Suppressor macrophage treated with lipopolysaccharide for 4 hours (primary cell): ENCODE measurements around the gene FUCA1.
"Not testable (repeated sequence)": the region's sequence is repeated elsewhere in the genome, so short reads cannot be mapped to it uniquely, and the experiment has no call there.

Source experiments
- DNase-seq: peaks from one replicate; pipeline ENCODE4 v3.0.0-alpha.2; 2020

Gene FUCA1

GRCh38 chr1:23895082-23895481, 27.0 kb upstream of the FUCA1 start:
- DNase-seq, result peak; percentile 83

- DNase-seq, result no peak
Observed at GRCh38 chr1:23889074-23889473, 21.0 kb upstream of the FUCA1 start.

- no peak for DNase-seq
Observed at GRCh38 chr1:23885222-23885621, 17.1 kb upstream of the FUCA1 start.

GRCh38 chr1:23882746-23883145, 14.7 kb upstream of the FUCA1 start:
- DNase-seq, result no peak

- DNase-seq, result no peak
Observed at GRCh38 chr1:23879809-23880208, 11.7 kb upstream of the FUCA1 start.

- no peak for DNase-seq
Observed at GRCh38 chr1:23878668-23879067, 10.6 kb upstream of the FUCA1 start.

- no peak for DNase-seq
Observed at GRCh38 chr1:23875382-23875781, 7.3 kb upstream of the FUCA1 start.

- no peak for DNase-seq
Observed at GRCh38 chr1:23872421-23872820, 4.3 kb upstream of the FUCA1 start.

GRCh38 chr1:23869051-23869450, 961 bp upstream of the FUCA1 start:
- DNase-seq, result peak; percentile 42

- DNase-seq, result no peak
Observed at GRCh38 chr1:23868557-23869016, 497 bp upstream of the FUCA1 start.

- no peak for DNase-seq
Observed at GRCh38 chr1:23867542-23867894, 572 bp downstream of the FUCA1 start.

- peak; percentile 76 for DNase-seq
Observed at GRCh38 chr1:23865543-23865930, 2.6 kb downstream of the FUCA1 start.

GRCh38 chr1:23864801-23865542, 3.1 kb downstream of the FUCA1 start:
- no peak for DNase-seq

- no peak for DNase-seq
Observed at GRCh38 chr1:23862640-23863039, 5.5 kb downstream of the FUCA1 start.

GRCh38 chr1:23854568-23854967, 13.5 kb downstream of the FUCA1 start:
- peak; percentile 16 for DNase-seq

- DNase-seq, result not testable (repeated sequence)
Observed at GRCh38 chr1:23853124-23853523, 15.0 kb downstream of the FUCA1 start.

- not testable (repeated sequence) for DNase-seq
Observed at GRCh38 chr1:23851406-23851805, 16.7 kb downstream of the FUCA1 start.

- no peak for DNase-seq
Observed at GRCh38 chr1:23848673-23849616, 19.1 kb downstream of the FUCA1 start.

- DNase-seq, result not testable (repeated sequence)
Observed at GRCh38 chr1:23847482-23848095, 20.5 kb downstream of the FUCA1 start.

GRCh38 chr1:23845163-23845562, 22.9 kb downstream of the FUCA1 start:
- peak; percentile 14 for DNase-seq

- DNase-seq, result no peak
Observed at GRCh38 chr1:23843644-23844043, 24.4 kb downstream of the FUCA1 start.

- DNase-seq, result peak; percentile 79
Observed at GRCh38 chr1:23838401-23838866, 29.7 kb downstream of the FUCA1 start.

GRCh38 chr1:23837908-23838307, 30.2 kb downstream of the FUCA1 start:
- no peak for DNase-seq
